ENCODE data around the gene SEMA3A. TPM values are rescaled to one million over a fixed set of nuclear protein-coding genes. Genes with fewer than 3 reads are reported as not detected.

SEMA3A gene
- total and polyA plus RNA-seq, 2 experiments from 2014 or later, result 19.8 to 46.4 TPM

- no peak overlapping the region for H3K4me3 ChIP-seq
- no peaks in the 10 kb centered on the region; the same call in 1 of the 2 replicates for H3K9me2 ChIP-seq (ENCODE audit: insufficient read depth)
- no peaks in the 10 kb centered on the region for H3F3A ChIP-seq (replicated peaks; ENCODE audit: low read depth)
- no peaks in the 10 kb centered on the region for H3K79me2 ChIP-seq (replicated peaks; ENCODE audit: insufficient read depth)
- no peaks in the 10 kb centered on the region for H3K36me3 ChIP-seq (ENCODE audit: insufficient read depth)
- H3K36me3 Mint-ChIP-seq (ENCODE audit: low read depth), result no peaks in the 10 kb centered on the region
- peaks cover 8% of the 10 kb centered on the region for H3K4me1 Mint-ChIP-seq
- ATAC-seq (no peak), DNase-seq (ENCODE audit: low spot score) (no peak)
- H3K27ac Mint-ChIP-seq, result no peak overlapping the region
- H3K4me1 ChIP-seq (ENCODE audit: insufficient read depth), result peaks cover 10% of the 10 kb centered on the region; the same call in 1 of the 2 replicates
- no peak overlapping the region for H3K4me3 Mint-ChIP-seq
- no peak overlapping the region for H2AFZ ChIP-seq
- H3K27me3 Mint-ChIP-seq (ENCODE audit: insufficient read depth, low read depth, poor library complexity), result no peaks in the 10 kb centered on the region
- no peak overlapping the region for H3K27ac ChIP-seq (ENCODE audit: low read depth)
- H3K9me3 Mint-ChIP-seq, result no peaks in the 10 kb centered on the region
- TF ChIP-seq ZNF462 (CRISPR knock-in tag; IDR thresholded peaks at IDR 0.05) (no peak), STAT1 (IDR thresholded peaks at IDR 0.05; ENCODE audit: unreplicated experiment) (no peak), NANOG (IDR thresholded peaks at IDR 0.05; ENCODE audit: borderline replicate concordance) (no peak), JUNB (IDR thresholded peaks at IDR 0.05; ENCODE audit: unreplicated experiment) (no peak), ETS1 (IDR thresholded peaks at IDR 0.05) (no peak), EZH2phosphoT487 (IDR thresholded peaks at IDR 0.05; ENCODE audit: unreplicated experiment) (no peak), CTCF (conservative IDR thresholded peaks at IDR 0.05; ENCODE audit: low read depth in 2 of 2) (no peak), ZNF331 (CRISPR knock-in tag; IDR thresholded peaks at IDR 0.05; ENCODE audit: low read depth) (no peak), CREB1 (CRISPR knock-in tag; IDR thresholded peaks at IDR 0.05; ENCODE audit: low read depth) (no peak), REST (IDR thresholded peaks at IDR 0.05; ENCODE audit: unreplicated experiment) (no peak), ZNF114 (CRISPR knock-in tag; IDR thresholded peaks at IDR 0.05) (no peak), EZH2 (IDR thresholded peaks at IDR 0.05; ENCODE audit: low read depth, unreplicated experiment) (no peak), POLR2AphosphoS5 (IDR thresholded peaks at IDR 0.05; ENCODE audit: low read depth) (no peak)
- no peaks in the 10 kb centered on the region for H3K27me3 ChIP-seq (ENCODE audit: insufficient read depth)
- H3K4me2 ChIP-seq, result no peak overlapping the region
- no peaks in the 10 kb centered on the region for H4K20me1 ChIP-seq (replicated peaks; ENCODE audit: insufficient read depth)
Observed at GRCh38 chr7:83918142-83918541, 276.4 kb downstream of the SEMA3A start.
